Smooth muscle cell (in vitro differentiated cells): ENCODE measurements around the gene CPSF4L. TPM values are rescaled to one million over a fixed set of nuclear protein-coding genes. Genes with fewer than 3 reads are reported as not detected.

Source experiments
- DNase-seq: peaks from one replicate; lab custom pipeline; 2025; ENCODE audit not compliant: unreplicated experiment; lab: John Stamatoyannopoulos, UW
- H2AFZ ChIP-seq: fragments of 200-600 bp; sonication (generic); 2 replicates; pipeline ENCODE4 v1.6.0; 2016; ENCODE audit warnings: antibody characterized with exemption, low read depth, mild to moderate bottlenecking
- H3F3A ChIP-seq: fragments of 200-600 bp; sonication (generic); 2 replicates; pipeline ENCODE4 v1.6.0; 2017; ENCODE audit warnings: antibody characterized with exemption, low read depth
- H3K27ac ChIP-seq: fragments of 200-600 bp; sonication (generic); 2 replicates; pipeline ENCODE4 v1.5.1; 2016; ENCODE audit warnings: low read depth, mild to moderate bottlenecking
- H3K27me3 ChIP-seq: fragments of 200-600 bp; sonication (generic); 2 replicates; pipeline ENCODE4 v1.6.1; 2016; ENCODE audit warnings: low read depth, mild to moderate bottlenecking
- H3K36me3 ChIP-seq: fragments of 200-600 bp; sonication (generic); 2 replicates; pipeline ENCODE4 v1.5.1; 2016; ENCODE audit warnings: low read depth
- H3K4me1 ChIP-seq: fragments of 200-600 bp; sonication (generic); 2 replicates; pipeline ENCODE4 v1.5.1; 2016; ENCODE audit warnings: low read depth
- H3K4me2 ChIP-seq: fragments of 200-600 bp; sonication (generic); 2 replicates; pipeline ENCODE4 v1.6.0; 2016; ENCODE audit warnings: mild to moderate bottlenecking
- H3K4me3 ChIP-seq: fragments of 200-600 bp; sonication (generic); 2 replicates; pipeline ENCODE4 v1.5.1; 2016; ENCODE audit warnings: mild to moderate bottlenecking
- H3K79me2 ChIP-seq: fragments of 200-600 bp; sonication (generic); 2 replicates; pipeline ENCODE4 v1.6.0; 2016; ENCODE audit warnings: low read depth, mild to moderate bottlenecking
- H3K9ac ChIP-seq: fragments of 200-600 bp; sonication (generic); 2 replicates; pipeline ENCODE4 v1.6.0; 2016; ENCODE audit warnings: low read depth
- H3K9me3 ChIP-seq: fragments of 200-600 bp; sonication (generic); replicated peaks from 2 replicates; pipeline ENCODE4 v1.5.1; 2016; ENCODE audit warnings: low read depth
- H4K20me1 ChIP-seq: fragments of 200-600 bp; sonication (generic); 2 replicates; pipeline ENCODE4 v1.6.0; 2016; ENCODE audit warnings: low read depth
- CTCF ChIP-seq: fragments of 200-600 bp; sonication (generic); IDR thresholded peaks from 2 replicates; pipeline ENCODE4 v1.5.1; 2017; ENCODE audit warnings: borderline replicate concordance, mild to moderate bottlenecking, antibody characterized with exemption; ENCODE audit not compliant: insufficient read depth, poor library complexity, severe bottlenecking
- WGBS: methylation state at CpG from one replicate; pipeline ENCODE4 v1.1.7; 2016; ENCODE audit warnings: low lambda C conversion rate; 5-methylcytosine and 5-hydroxymethylcytosine counted together
- polyA plus RNA-seq: library from polyadenylated mRNA; unstranded; fragments of >200 nt; fragmentation: Nextera tagmentation; extraction: Ambion mirVana; gene quantifications from 2 replicates; pipeline ENCODE4 v1.2.1, GENCODE V29; 2016
- total RNA-seq: library from RNA; depleted of rRNA; stranded (reverse); fragments of >200 nt; gene quantifications from 2 replicates; pipeline ENCODE4 v1.2.3, GENCODE V29; 2014

CPSF4L gene
- total and polyA plus RNA-seq, 2 experiments from 2014 or later = not detected

- peaks cover 2% of the 10 kb centered on the region for H3F3A ChIP-seq
- WGBS = 93% methylated on average over 13 of the region's 13 CpGs
- peaks cover 57% of the 10 kb centered on the region for H4K20me1 ChIP-seq
Observed at GRCh38 chr17:73211745-73212144, 49.9 kb downstream of the CPSF4L start.

DNA sequence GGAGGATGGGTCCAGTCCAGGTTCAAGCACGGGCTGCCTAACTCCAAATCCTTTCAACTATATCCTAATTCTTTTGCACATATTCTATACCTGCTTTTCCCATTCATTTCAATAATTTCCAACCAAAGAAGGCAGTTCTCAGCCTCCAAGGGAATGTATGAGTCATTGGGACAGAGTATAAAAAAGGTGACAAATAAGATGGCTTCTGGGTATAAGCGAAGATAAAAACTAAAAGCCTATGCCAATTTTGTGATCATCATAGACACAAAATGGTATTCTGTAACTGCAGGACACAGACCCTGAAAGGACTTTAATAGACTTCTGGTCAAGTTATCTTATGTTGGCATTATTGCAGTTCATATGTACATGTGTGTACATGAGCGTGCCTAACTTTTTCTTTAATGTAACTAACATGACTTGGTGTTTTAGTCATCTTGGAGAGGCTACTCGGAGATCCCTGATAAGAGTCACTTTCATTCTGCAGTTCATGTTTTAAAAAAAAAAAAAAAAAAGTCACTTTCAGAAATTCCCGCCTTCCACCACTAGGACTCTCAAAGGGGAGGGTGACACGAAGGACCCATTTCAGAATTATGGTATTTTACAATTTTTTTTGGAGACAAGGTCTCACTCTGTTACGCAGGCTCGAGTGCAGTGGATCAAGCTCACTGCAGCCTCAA is 51.5 kb downstream of the CPSF4L start:
- Histone ChIP-seq H3K9ac (no peak overlapping the region), H3K27ac (peak overlapping the region; percentile 35), H2AFZ (no peak overlapping the region), H3K4me3 (no peak overlapping the region), H3F3A (peaks cover 2% of the 10 kb centered on the region), H3K4me1 (no peaks in the 10 kb centered on the region), H3K4me2 (peak overlapping the region; percentile 44), H3K79me2 (peaks cover 12% of the 10 kb centered on the region), H3K27me3 (no peaks in the 10 kb centered on the region), H4K20me1 (peaks cover 43% of the 10 kb centered on the region), H3K36me3 (peaks cover 5% of the 10 kb centered on the region), H3K9me3 (no peaks in the 10 kb centered on the region)
- TF ChIP-seq CTCF = peak; percentile 34
- DNase-seq = no peak
- WGBS = 69% methylated on average over 8 of the region's 8 CpGs

More at GRCh38 chr17:73211745-73212144, 49.9 kb downstream of the CPSF4L start:
- Histone ChIP-seq H3K79me2 (peaks cover 12% of the 10 kb centered on the region), H3K9me3 (no peaks in the 10 kb centered on the region), H3K4me3 (no peak overlapping the region), H3K4me1 (no peaks in the 10 kb centered on the region), H3K9ac (no peak overlapping the region), H3K27me3 (no peaks in the 10 kb centered on the region), H2AFZ (no peak overlapping the region), H3K36me3 (peaks cover 5% of the 10 kb centered on the region), H3K27ac (no peak overlapping the region), H3K4me2 (no peak overlapping the region)
- DNase-seq = no peak
- TF ChIP-seq CTCF = no peak

DNA sequence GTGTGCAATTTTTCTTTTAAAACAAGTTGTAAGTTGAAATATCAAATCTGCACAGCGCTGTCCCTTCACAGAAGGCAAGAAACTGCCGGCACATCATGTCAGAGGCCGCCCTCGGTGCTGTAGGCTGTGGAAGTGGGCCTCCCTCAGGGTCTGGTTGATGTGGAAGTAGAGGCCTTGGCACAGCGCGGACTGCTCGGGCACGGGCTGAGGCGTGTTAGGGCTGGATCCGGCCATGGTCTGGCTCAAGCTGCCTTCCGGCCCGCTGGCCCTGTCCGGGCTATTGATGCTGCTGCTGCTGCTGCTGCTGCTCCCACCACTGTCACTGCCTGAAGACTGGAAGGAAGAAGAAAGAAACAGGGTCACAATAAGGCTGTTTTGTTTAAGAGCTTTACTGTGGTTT is 52.2 kb downstream of the CPSF4L start:
- WGBS = 96% methylated on average over 13 of the region's 13 CpGs
- peaks cover 5% of the 10 kb centered on the region for H3K36me3 ChIP-seq
- no peak overlapping the region for H3K4me3 ChIP-seq
- H3F3A ChIP-seq = peaks cover 2% of the 10 kb centered on the region
- no peaks in the 10 kb centered on the region for H3K9me3 ChIP-seq
- H3K4me2 ChIP-seq = no peak overlapping the region
- no peak overlapping the region for H3K27ac ChIP-seq
- H4K20me1 ChIP-seq = peaks cover 40% of the 10 kb centered on the region
- no peak for DNase-seq
- H3K79me2 ChIP-seq = peaks cover 12% of the 10 kb centered on the region
- H2AFZ ChIP-seq = no peak overlapping the region
- no peaks in the 10 kb centered on the region for H3K27me3 ChIP-seq
- TF ChIP-seq CTCF = no peak
- H3K4me1 ChIP-seq = no peaks in the 10 kb centered on the region
- H3K9ac ChIP-seq = no peak overlapping the region
